Aorta (tissue), 5 donors: ENCODE results near the gene RUNX1. TPM values are rescaled to one million over a fixed set of nuclear protein-coding genes. Genes with fewer than 3 reads are reported as not detected.

ENCODE experiments used
- ATAC-seq: fragments of 200-7000 bp; cut with Tn5 transposase; one replicate; pipeline ENCODE4 v1.9.1; 2022; ENCODE audit warnings: moderate library complexity; ENCODE audit not compliant: low FRiP score
- DNase-seq, 2 donors: peaks; one replicate each; pipeline ENCODE4 v3.0.0-alpha.2; 2020
- H3K27ac ChIP-seq, 2 donors: one replicate each; pipeline ENCODE4 v1.5.1; 2013; ENCODE audit warnings: low read length in 2 of 2, mild to moderate bottlenecking in 2 of 2, moderate library complexity in 2 of 2, control low read depth in 1 of 2, inconsistent platforms in 1 of 2, low read depth in 1 of 2
- H3K27me3 ChIP-seq, 2 donors: one replicate each; pipeline ENCODE4 v1.6.1; 2013; ENCODE audit warnings: control low read depth in 1 of 2, low read length in 1 of 2, mild to moderate bottlenecking in 1 of 2, moderate library complexity in 1 of 2; ENCODE audit not compliant: insufficient read depth in 2 of 2, control insufficient read depth in 1 of 2
- H3K36me3 ChIP-seq, 2 donors: one replicate each; pipeline ENCODE4 v1.6.1; 2013; ENCODE audit warnings: control low read depth in 1 of 2, low read length in 1 of 2, mild to moderate bottlenecking in 1 of 2; ENCODE audit not compliant: insufficient read depth in 2 of 2, control insufficient read depth in 1 of 2
- H3K4me1 ChIP-seq, 2 donors: one replicate each; pipeline ENCODE4 v1.6.1; 2013; ENCODE audit warnings: low read length in 2 of 2, control low read depth in 1 of 2, mild to moderate bottlenecking in 1 of 2, moderate library complexity in 1 of 2; ENCODE audit not compliant: insufficient read depth in 2 of 2, control insufficient read depth in 1 of 2
- H3K4me3 ChIP-seq, 2 donors: one replicate each; pipeline ENCODE4 v1.5.1; 2013; ENCODE audit warnings: low read length in 2 of 2, control low read depth in 1 of 2, mild to moderate bottlenecking in 1 of 2
- H3K9me3 ChIP-seq: one replicate; pipeline ENCODE4 v1.6.1; 2013; ENCODE audit warnings: mild to moderate bottlenecking, low read length; ENCODE audit not compliant: control insufficient read depth
- WGBS, 2 donors: extraction: QIAGEN DNeasy Blood & Tissue Kit; methylation state at CpG; one replicate each; pipeline ENCODE4 v1.1.7; 2013; 5-methylcytosine and 5-hydroxymethylcytosine counted together
- intact Hi-C, 2 donors: fragments of 100-400 bp; cut with DNase I; formaldehyde crosslinking; loops; one replicate each; pipeline versions ENCODE4 v1.14.2 to v1.15.0; 2022
- polyA plus RNA-seq, 2 donors: library from polyadenylated mRNA; stranded (reverse); fragments of 200-250 nt; gene quantifications; one replicate each; pipeline ENCODE4 v1.2.3, GENCODE V29; 2013
- total RNA-seq, 2 donors: library from RNA; stranded (reverse); fragmentation: NEBNext Ultra II Directional; extraction: Animal tissue kit (Norgen Biotek cat#: 25700); gene quantifications; one replicate each; pipeline ENCODE4 v1.2.1, GENCODE V29; 2021
- donor health status: healthy with polysubstance abuse.
- donor health status: Bipolar disorder and iron deficiency.
- donor health status: DM: no; HTN: no; CAD: no.
- donor health status: DM: no; HTN: no; CAD: no.
- donor health status: DM: yes; HTN: yes; CAD: no.

Gene RUNX1
- total and polyA plus RNA-seq, 4 donors: 2.9 to 128 (median 31.6) TPM

- Histone ChIP-seq H3K27me3 (no peaks in the 10 kb centered on the region), H3K36me3 (peaks cover 0 to 2% of the 10 kb centered on the region in 2 donors), H3K27ac (no peak overlapping the region), H3K4me1 (peaks cover 0 to 2% of the 10 kb centered on the region in 2 donors), H3K4me3 (peak overlapping the region in 1 of 2 donors; percentile 22), H3K9me3 (no peaks in the 10 kb centered on the region)
- ATAC-seq: no peak
- no peak for DNase-seq
- WGBS, 2 donors: 51 to 55% methylated on average over 6 of the region's 6 CpGs
- intact Hi-C loops: loop anchor here (5.0 to 10.0 kb wide), 8 partner anchors 78 to 1140 kb away; no protein-coding TSS in a partner anchor
These were observed 164.0 kb downstream of the RUNX1 start for GRCh38 chr21:34885125-34885524.

GRCh38 chr21:34884346-34884929, 164.7 kb downstream of the RUNX1 start:
- intact Hi-C loops: loop anchor here in 1 of 2 donors (10.0 kb wide), 1 partner anchor 1140 kb away; no protein-coding TSS in a partner anchor
- DNase-seq (no peak), ATAC-seq (no peak)
- H3K4me3 ChIP-seq: no peak overlapping the region
- 89% methylated on average over 3 of the region's 3 CpGs for WGBS, 2 donors
- H3K27me3 ChIP-seq: no peaks in the 10 kb centered on the region
- no peaks in the 10 kb centered on the region for H3K9me3 ChIP-seq
- peaks cover 0 to 2% of the 10 kb centered on the region in 2 donors for H3K36me3 ChIP-seq
- no peak overlapping the region for H3K27ac ChIP-seq
- H3K4me1 ChIP-seq: peaks cover 0 to 2% of the 10 kb centered on the region in 2 donors

DNA sequence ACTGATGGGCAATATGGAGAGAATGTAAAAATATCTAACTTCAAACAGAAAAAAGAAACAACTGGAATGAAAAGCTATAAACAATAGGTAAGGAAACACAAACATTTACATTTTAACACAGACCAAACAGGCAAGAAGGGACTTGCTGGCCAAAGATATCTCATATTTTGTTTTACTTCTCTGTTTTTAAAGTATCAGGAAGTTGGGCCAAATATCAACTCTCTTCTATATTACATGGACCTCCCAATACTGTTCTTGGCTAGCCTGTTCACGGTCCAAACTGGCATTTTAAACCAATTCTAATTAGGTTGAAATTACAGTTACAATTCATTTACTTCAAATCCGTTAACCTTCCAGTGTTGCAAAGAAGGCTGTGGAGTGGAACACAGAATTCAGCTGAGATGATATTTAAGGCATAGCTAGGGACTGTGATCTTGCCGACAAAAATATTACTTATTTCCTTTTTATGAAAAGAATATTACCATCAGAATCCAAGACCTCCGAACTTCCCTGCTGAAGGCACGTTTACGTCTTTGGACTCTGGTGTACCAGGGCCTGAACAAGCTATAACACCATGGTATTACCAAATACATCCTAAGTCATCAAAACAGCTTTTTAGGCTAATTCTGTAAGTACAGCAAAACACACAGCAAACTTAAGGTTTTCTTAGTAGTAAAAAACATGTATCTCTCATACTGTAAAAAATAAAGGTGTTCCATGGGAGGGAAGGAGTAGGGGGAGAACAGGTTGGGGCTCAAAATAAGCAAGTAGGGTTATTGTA, 165.4 kb downstream of the RUNX1 start:
- WGBS, 2 donors: 91 to 92% methylated on average over 6 of the region's 6 CpGs
- Histone ChIP-seq H3K27me3 (no peaks in the 10 kb centered on the region), H3K4me1 (peaks cover 0 to 2% of the 10 kb centered on the region in 2 donors), H3K4me3 (no peak overlapping the region), H3K36me3 (peaks cover 0 to 2% of the 10 kb centered on the region in 2 donors), H3K27ac (no peak overlapping the region), H3K9me3 (no peaks in the 10 kb centered on the region)
- intact Hi-C loops: loop anchor here in 1 of 2 donors (10.0 kb wide), 1 partner anchor 1141 kb away; no protein-coding TSS in a partner anchor
- no peak for DNase-seq
- ATAC-seq: no peak

DNA sequence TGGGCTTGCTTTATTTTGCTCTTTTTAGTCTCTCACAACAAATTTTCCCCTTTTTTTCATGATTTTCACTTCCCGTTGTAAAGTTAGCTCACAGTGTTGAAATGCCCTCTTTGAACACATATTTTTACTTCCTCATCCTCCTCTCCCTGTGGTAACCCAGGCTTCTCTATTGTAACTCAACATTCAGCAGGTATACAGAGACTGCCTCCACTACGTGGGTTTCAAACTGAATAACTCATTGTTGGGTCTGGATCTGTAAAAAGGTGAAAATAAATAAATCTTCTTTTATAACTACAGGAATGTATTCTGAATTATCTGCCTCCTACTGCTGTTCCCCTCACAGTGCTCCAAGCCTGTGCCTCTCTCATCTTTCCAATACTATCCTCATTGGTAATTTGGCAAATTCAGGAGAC, 166.4 kb downstream of the RUNX1 start:
- ATAC-seq (no peak), DNase-seq (no peak)
- Histone ChIP-seq H3K27ac (no peak overlapping the region), H3K9me3 (no peaks in the 10 kb centered on the region), H3K4me3 (no peak overlapping the region), H3K27me3 (no peaks in the 10 kb centered on the region), H3K36me3 (peaks cover 0 to 2% of the 10 kb centered on the region in 2 donors), H3K4me1 (peaks cover 0 to 2% of the 10 kb centered on the region in 2 donors)
- 92 to 93% methylated on average over 2 of the region's 2 CpGs for WGBS, 2 donors
- intact Hi-C loops: loop anchor here in 1 of 2 donors (10.0 kb wide), 1 partner anchor 1142 kb away; no protein-coding TSS in a partner anchor

DNA sequence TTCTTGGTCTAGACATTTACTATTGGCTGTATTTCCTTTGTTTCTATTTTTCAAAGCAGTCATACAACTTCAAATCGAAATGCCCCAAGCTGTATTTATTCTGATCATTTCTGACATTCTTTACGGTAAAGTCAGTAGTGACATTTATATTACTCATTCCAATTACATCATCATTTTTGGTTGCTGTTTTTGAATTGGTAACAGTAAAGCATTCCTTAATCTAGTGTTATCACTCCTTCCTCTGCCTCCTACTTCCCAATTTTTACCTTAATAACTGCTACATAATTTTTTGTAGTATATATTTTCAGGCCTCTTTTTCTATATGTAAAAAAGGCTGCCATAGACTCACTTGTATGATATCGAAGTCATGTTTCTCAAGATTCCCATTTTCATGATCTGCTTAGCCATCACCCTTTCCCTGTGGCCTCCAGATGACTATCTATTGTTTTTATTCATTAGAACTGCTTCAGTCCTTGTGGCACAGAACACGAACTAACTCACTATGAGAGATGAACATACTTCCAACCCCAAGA, 167.2 kb downstream of the RUNX1 start:
- H3K27me3 ChIP-seq: no peaks in the 10 kb centered on the region
- H3K9me3 ChIP-seq: no peaks in the 10 kb centered on the region
- DNase-seq: no peak
- no peak overlapping the region for H3K27ac ChIP-seq
- WGBS, 2 donors: 63 to 64% methylated on average over 4 of the region's 4 CpGs
- H3K4me1 ChIP-seq: peaks cover 0 to 2% of the 10 kb centered on the region in 2 donors
- no peak overlapping the region for H3K4me3 ChIP-seq
- intact Hi-C loops: loop anchor here in 1 of 2 donors (10.0 kb wide), 1 partner anchor 1143 kb away; no protein-coding TSS in a partner anchor
- no peak for ATAC-seq
- H3K36me3 ChIP-seq: peaks cover 0 to 2% of the 10 kb centered on the region in 2 donors

DNA sequence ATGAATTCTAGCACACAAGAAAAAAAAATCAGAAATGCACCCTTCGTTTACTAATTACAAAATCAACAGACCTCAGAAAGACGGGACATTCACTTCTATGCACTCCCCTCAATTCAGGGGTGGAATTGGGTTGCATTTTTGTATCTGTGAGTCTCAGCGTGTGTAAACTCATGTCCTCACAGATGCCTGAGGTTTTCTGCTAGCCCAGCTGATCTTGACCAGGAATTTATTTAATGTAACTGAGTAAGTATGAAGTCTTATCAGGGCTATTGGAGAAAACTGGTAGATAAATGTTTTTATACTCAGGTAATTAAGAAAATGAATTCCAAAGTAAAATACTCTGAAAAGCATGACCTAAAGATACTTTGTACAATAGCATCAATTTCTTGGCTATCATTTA, 167.7 kb downstream of the RUNX1 start:
- H3K9me3 ChIP-seq: no peaks in the 10 kb centered on the region
- DNase-seq (no peak), ATAC-seq (no peak)
- H3K27me3 ChIP-seq: no peaks in the 10 kb centered on the region
- no peak overlapping the region for H3K27ac ChIP-seq
- intact Hi-C loops: loop anchor here in 1 of 2 donors (10.0 kb wide), 1 partner anchor 1143 kb away; no protein-coding TSS in a partner anchor
- H3K36me3 ChIP-seq: peaks cover 0 to 2% of the 10 kb centered on the region in 2 donors
- no peak overlapping the region for H3K4me3 ChIP-seq
- 91 to 92% methylated on average over 3 of the region's 3 CpGs for WGBS, 2 donors
- H3K4me1 ChIP-seq: peaks cover 0 to 2% of the 10 kb centered on the region in 2 donors

DNA sequence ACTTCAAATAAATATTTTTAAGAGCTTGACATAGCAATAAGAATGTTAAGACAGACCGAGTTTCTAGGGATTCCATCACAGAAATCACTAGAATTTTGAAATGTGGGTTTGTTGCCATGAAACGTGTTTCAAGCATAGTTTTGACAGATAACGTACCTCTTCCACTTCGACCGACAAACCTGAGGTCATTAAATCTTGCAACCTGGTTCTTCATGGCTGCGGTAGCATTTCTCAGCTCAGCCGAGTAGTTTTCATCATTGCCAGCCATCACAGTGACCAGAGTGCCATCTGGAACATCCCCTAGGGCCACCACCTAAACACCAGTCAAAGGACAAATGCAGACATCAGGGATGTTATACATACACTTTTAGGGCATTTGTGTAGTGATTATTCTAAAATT, 168.7 kb downstream of the RUNX1 start:
- H3K27ac ChIP-seq: no peak overlapping the region
- H3K9me3 ChIP-seq: no peaks in the 10 kb centered on the region
- H3K36me3 ChIP-seq: peaks cover 0 to 3% of the 10 kb centered on the region in 2 donors

GRCh38 chr21:34878940-34879339, 170.2 kb downstream of the RUNX1 start:
- H3K4me1 ChIP-seq: peaks cover 0 to 2% of the 10 kb centered on the region in 2 donors
- H3K27me3 ChIP-seq: no peaks in the 10 kb centered on the region
- H3K4me3 ChIP-seq: no peak overlapping the region
- H3K9me3 ChIP-seq: no peaks in the 10 kb centered on the region
- DNase-seq (no peak), ATAC-seq (no peak)
- intact Hi-C loops: no loop called here
- H3K27ac ChIP-seq: no peak overlapping the region
- 93 to 97% methylated on average over 2 of the region's 2 CpGs for WGBS, 2 donors
- H3K36me3 ChIP-seq: peaks cover 0 to 3% of the 10 kb centered on the region in 2 donors

More for the DNA sequence above, 168.7 kb downstream of the RUNX1 start:
- peaks cover 0 to 2% of the 10 kb centered on the region in 2 donors for H3K4me1 ChIP-seq
- ATAC-seq (no peak), DNase-seq (no peak)
- 95 to 97% methylated on average over 7 of the region's 7 CpGs for WGBS, 2 donors
- intact Hi-C loops: loop anchor here in 1 of 2 donors (10.0 kb wide), 1 partner anchor 1144 kb away; no protein-coding TSS in a partner anchor
- H3K4me3 ChIP-seq: no peak overlapping the region
- H3K27me3 ChIP-seq: no peaks in the 10 kb centered on the region
